Nephron progenitor cell (in vitro differentiated cells): Measurements from ENCODE around the gene HTR6.

Source experiments
- DNase-seq: peaks from one replicate; pipeline ENCODE4 v3.0.0; 2021
- H3K27ac Mint-ChIP-seq: 2 replicates; pipeline ENCODE4 v1.8.0; 2021; ENCODE audit warnings: mild to moderate bottlenecking, moderate library complexity, mixed read lengths
- H3K27me3 Mint-ChIP-seq: 2 replicates; pipeline ENCODE4 v1.8.0; 2021; ENCODE audit warnings: mild to moderate bottlenecking, low read depth, mixed read lengths; ENCODE audit not compliant: poor library complexity
- H3K36me3 Mint-ChIP-seq: 2 replicates; pipeline ENCODE4 v1.8.0; 2021; ENCODE audit warnings: low read depth, mixed read lengths
- H3K4me1 Mint-ChIP-seq: 2 replicates; pipeline ENCODE4 v1.8.0; 2021; ENCODE audit warnings: mixed read lengths
- H3K4me3 Mint-ChIP-seq: 2 replicates; pipeline ENCODE4 v1.8.0; 2021; ENCODE audit warnings: mild to moderate bottlenecking, moderate library complexity, mixed read lengths
- H3K9me3 Mint-ChIP-seq: 2 replicates; pipeline ENCODE4 v1.8.0; 2021; ENCODE audit warnings: mild to moderate bottlenecking, moderate library complexity, mixed read lengths
- TF ChIP-seq, protein P1 (sequence below): fragments of 200-600 bp; sonication (generic); IDR thresholded peaks from 2 replicates; pipeline ENCODE4 v1.5.0; 2021; ENCODE audit warnings: antibody characterized with exemption

The HTR6 gene

DNA sequence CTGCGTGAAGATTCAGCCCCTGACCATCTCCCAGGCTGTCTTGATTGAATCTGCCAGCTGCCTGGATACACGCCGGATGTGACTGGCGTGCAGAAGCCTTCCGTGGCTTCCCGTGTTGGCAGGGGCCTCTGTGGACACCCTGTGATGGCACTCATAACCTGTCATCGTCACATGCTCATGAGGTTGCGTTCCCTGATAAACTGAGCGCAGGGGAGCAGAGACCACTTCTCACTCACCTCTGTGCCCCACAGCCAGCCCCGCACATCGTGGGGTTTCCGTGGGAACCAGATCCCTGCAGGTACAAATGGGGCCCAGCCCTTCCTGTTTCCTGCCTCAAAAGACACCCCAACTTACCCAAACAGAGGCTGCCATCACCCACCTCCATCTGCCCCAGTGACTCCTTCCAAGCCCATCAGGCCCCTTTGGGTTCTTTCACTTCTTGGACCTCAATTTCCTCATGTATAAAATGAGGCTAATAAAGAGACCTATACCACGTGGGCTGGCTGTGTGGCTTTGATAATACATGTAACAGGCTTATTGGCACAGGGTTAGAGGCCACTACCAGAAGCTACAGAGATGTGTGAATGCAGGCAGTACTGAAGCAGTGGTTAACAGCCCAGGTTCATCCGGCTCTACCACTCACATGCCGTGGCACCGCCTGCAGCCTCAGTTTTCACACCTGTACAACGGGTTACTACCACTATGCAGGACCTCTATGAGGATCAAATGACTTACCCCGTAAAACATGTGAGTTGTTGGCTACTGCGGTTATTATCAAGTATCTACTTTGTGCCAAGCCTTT, 23.6 kb downstream of the HTR6 start:
- no peaks in the 10 kb centered on the region for H3K36me3 Mint-ChIP-seq
- no peaks in the 10 kb centered on the region for H3K4me1 Mint-ChIP-seq
- H3K4me3 Mint-ChIP-seq: no peak overlapping the region
- DNase-seq: no peak
- H3K27me3 Mint-ChIP-seq: peaks cover 25% of the 10 kb centered on the region
- no peaks in the 10 kb centered on the region for H3K9me3 Mint-ChIP-seq
- no peak overlapping the region for H3K27ac Mint-ChIP-seq
- TF ChIP-seq, protein P1, sequence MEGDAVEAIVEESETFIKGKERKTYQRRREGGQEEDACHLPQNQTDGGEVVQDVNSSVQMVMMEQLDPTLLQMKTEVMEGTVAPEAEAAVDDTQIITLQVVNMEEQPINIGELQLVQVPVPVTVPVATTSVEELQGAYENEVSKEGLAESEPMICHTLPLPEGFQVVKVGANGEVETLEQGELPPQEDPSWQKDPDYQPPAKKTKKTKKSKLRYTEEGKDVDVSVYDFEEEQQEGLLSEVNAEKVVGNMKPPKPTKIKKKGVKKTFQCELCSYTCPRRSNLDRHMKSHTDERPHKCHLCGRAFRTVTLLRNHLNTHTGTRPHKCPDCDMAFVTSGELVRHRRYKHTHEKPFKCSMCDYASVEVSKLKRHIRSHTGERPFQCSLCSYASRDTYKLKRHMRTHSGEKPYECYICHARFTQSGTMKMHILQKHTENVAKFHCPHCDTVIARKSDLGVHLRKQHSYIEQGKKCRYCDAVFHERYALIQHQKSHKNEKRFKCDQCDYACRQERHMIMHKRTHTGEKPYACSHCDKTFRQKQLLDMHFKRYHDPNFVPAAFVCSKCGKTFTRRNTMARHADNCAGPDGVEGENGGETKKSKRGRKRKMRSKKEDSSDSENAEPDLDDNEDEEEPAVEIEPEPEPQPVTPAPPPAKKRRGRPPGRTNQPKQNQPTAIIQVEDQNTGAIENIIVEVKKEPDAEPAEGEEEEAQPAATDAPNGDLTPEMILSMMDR: no peak

DNA sequence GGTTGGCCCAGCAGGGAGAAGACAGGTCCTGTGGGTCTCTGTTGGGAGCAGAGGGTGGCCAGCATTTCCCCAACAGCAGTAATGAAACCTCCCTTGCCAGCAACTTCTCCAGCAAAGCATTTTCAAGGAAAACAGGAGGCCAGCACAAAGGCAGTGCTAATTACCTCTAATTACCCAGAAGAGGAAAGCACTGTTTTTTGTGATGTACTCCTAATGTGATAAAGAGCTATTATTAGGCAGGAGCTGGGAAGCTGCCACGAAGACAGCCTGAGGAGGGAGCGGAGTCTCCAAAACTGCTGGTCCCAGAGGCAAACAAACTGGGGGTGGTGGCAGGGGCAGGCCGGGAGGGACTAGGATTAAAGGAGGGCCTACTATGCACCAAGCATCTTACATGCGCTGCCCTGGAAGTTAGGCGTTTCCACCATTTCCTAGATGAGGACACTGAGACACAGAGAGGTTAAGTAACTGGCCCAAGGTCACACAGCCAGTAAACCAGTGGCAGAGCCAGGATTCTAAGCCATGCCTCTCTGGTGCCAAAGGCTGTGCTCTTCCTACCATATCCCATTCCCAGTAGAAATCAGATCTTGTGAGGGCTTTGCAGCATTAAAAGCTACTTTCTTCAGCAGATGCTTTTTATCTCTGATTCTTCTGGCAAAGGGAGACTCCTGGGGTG, 24.5 kb downstream of the HTR6 start:
- Mint-ChIP-seq H3K9me3 (no peaks in the 10 kb centered on the region), H3K27me3 (peaks cover 29% of the 10 kb centered on the region), H3K4me1 (no peaks in the 10 kb centered on the region), H3K36me3 (no peaks in the 10 kb centered on the region), H3K4me3 (no peak overlapping the region), H3K27ac (no peak overlapping the region)
- no peak for DNase-seq
- TF ChIP-seq, protein P1: no peak

DNA sequence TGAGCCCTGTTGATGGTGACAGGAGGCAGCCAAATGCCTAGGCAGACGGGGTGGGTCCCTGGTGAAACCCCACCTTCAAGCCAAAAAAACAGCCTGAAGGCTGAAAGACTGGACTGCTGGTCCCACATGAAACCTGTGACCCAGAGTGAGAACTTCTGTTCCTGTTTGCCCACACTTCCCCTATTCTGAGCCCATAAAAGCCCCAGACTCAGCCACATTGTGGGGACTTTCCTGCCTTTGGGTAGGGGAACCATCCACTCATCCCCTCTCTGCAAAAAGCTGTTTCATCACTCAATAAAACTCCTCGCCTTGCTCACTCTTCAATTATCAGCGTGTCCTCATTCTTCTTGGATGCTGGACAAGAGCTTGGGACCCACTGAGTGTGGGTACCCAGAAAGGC, 25.2 kb downstream of the HTR6 start:
- H3K36me3 Mint-ChIP-seq: no peaks in the 10 kb centered on the region
- peaks cover 32% of the 10 kb centered on the region for H3K27me3 Mint-ChIP-seq
- no peaks in the 10 kb centered on the region for H3K9me3 Mint-ChIP-seq
- H3K4me3 Mint-ChIP-seq: no peak overlapping the region
- H3K27ac Mint-ChIP-seq: no peak overlapping the region
- H3K4me1 Mint-ChIP-seq: no peaks in the 10 kb centered on the region
- TF ChIP-seq, protein P1: no peak
- DNase-seq: no peak

DNA sequence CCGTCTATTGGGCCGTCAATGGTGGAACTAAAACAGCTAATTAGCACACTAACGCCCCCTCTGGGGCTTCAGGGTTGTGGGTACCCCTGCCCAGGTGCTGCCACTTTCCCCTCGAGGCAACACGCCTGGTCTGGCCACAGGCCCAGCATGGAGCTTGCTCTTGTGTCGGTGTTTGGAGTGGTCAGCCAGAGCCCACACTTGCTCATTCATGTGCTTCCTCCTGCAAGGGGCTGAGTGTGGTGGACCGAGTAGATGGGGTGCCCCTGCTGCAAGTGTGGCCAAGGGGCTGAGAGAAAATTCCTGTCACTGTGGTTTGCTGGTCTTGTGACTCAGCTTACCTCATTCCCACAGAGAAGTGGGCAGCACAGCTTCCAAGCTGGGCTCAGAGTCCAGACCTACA, 25.7 kb downstream of the HTR6 start:
- no peak overlapping the region for H3K4me3 Mint-ChIP-seq
- no peaks in the 10 kb centered on the region for H3K9me3 Mint-ChIP-seq
- H3K27ac Mint-ChIP-seq: no peak overlapping the region
- H3K36me3 Mint-ChIP-seq: no peaks in the 10 kb centered on the region
- no peaks in the 10 kb centered on the region for H3K4me1 Mint-ChIP-seq
- TF ChIP-seq, protein P1: no peak
- H3K27me3 Mint-ChIP-seq: peaks cover 30% of the 10 kb centered on the region
- no peak for DNase-seq

DNA sequence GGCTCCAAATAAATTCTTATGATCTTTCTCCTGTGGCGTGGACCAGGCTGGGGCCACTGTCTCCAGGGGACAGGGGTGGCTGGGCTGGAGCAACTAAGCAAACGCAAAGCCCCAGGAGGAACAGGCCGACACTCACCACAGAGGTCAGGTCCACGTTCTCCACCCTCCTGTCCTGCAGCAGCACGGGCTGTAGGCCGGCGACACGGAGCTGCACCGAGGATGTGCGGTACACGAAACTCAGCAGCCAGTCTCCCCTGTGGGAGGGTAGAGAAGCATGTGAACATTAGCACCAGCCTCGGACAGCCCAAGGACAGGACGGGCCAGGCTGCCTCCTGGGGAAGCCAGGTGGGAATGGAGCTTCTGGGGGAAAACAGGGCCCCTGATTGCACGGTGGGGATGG, 29.6 kb downstream of the HTR6 start:
- H3K27me3 Mint-ChIP-seq: peaks cover 19% of the 10 kb centered on the region
- no peak overlapping the region for H3K27ac Mint-ChIP-seq
- H3K9me3 Mint-ChIP-seq: no peaks in the 10 kb centered on the region
- H3K36me3 Mint-ChIP-seq: no peaks in the 10 kb centered on the region
- no peak overlapping the region for H3K4me3 Mint-ChIP-seq
- no peak for DNase-seq
- no peaks in the 10 kb centered on the region for H3K4me1 Mint-ChIP-seq
- TF ChIP-seq, protein P1: no peak
